ENCODE results near the gene WNT2B. TPM values are rescaled to one million over a fixed set of nuclear protein-coding genes. Genes with fewer than 3 reads are reported as not detected.

WNT2B gene
- total and polyA plus RNA-seq, 9 of the 15 experiments (the other 6 are each of a cell fraction or from before 2014, with no cell fraction given), result 0.02 to 0.06 (median 0.04) TPM; not detected in 3

GRCh38 chr1:112507921-112508277 is 866 bp upstream of the WNT2B start:
- Histone ChIP-seq H3K27ac (ENCODE audit: extremely low read depth, low read depth, low read length) (no peak overlapping the region), H3K27me3 (ENCODE audit: control insufficient read depth in 2 of 2, insufficient read depth in 2 of 2, low read length in 2 of 2) (peaks cover 39 to 79% of the 10 kb centered on the region in 2 experiments), H3K4me1 (replicated peaks in 1 of 2; ENCODE audit: control insufficient read depth in 2 of 2, insufficient read depth in 2 of 2, low read length in 2 of 2) (peaks cover 0 to 24% of the 10 kb centered on the region in 2 experiments; a peak in 4 of 5 replicates), H2AFZ (ENCODE audit: low read depth, low read length) (peak overlapping the region; percentile 26; the same call in 1 of the 2 replicates), H3K9me3 (replicated peaks; ENCODE audit: control insufficient read depth, insufficient read depth, low read depth, low read length) (no peaks in the 10 kb centered on the region), H3K4me3 (no peak overlapping the region; the same call in 1 of the 2 replicates), H3K9me1 (ENCODE audit: control insufficient read depth, insufficient read depth, low read length) (no peaks in the 10 kb centered on the region), H3K9ac (ENCODE audit: insufficient read depth in 1 of 2, low read depth in 2 of 2, low read length in 2 of 2) (no peak overlapping the region), H3K4me2 (ENCODE audit: insufficient read depth, low read length) (peak overlapping the region; percentile 67), H4K20me1 (replicated peaks; ENCODE audit: control insufficient read depth, insufficient read depth, low read length) (0 out of 2 replicates have a peak, but pooled peaks cover 4% of the 10 kb centered on the region), H3K79me2 (ENCODE audit: control insufficient read depth, insufficient read depth, low read length) (no peaks in the 10 kb centered on the region), H3K36me3 (ENCODE audit: control insufficient read depth, insufficient read depth, low read length) (no peaks in the 10 kb centered on the region)
- no TSS peak for BruUV-seq (replicated peaks)
- 3% methylated on average over 13 of the region's 15 CpGs for WGBS (ENCODE audit: insufficient coverage, low coverage, missing lambda C conversion rate)
- in situ Hi-C loops (cut with MboI) (no loop called here), intact Hi-C loops (cut with micrococcal nuclease) (no loop called here)
- peak; percentile 17 to 61 (median 50) for DNase-seq (ENCODE audit: extremely low read depth in 1 of 4, low spot score in 3 of 4)
- ChIA-PET POLR2A (interaction anchor here (0.5 to 1.3 kb wide), 3 partner anchors 8 to 20 kb away, joined by 3 to 4 read pairs (median 3); no protein-coding TSS in a partner anchor), CTCF (ENCODE audit: low intra/inter-chr PET ratio) (interaction anchor here (0.6 to 0.7 kb wide), 2 partner anchors 42 to 56 kb away, joined by 3 read pairs; no protein-coding TSS in a partner anchor)
- peak; percentile 50; the same call in 2 of the 3 replicates for ATAC-seq
- no peak for FAIRE-seq
- TF ChIP-seq TAL1 (IDR thresholded peaks at IDR 0.05), result no peak
- TF ChIP-seq GTF3C2 (IDR thresholded peaks at IDR 0.05; ENCODE audit: borderline replicate concordance, extremely low read depth, insufficient read length), result no peak
- TF ChIP-seq YY1 (IDR thresholded peaks at IDR 0.05; ENCODE audit: borderline replicate concordance in 1 of 3, control insufficient read depth in 1 of 3, extremely low read depth in 1 of 3, insufficient read depth in 3 of 3, insufficient read length in 1 of 3, insufficient replicate concordance in 2 of 3, low read depth in 1 of 3, low read length in 2 of 3), result no peak
- no peak for TF ChIP-seq ZBTB43 (CRISPR knock-in tag; IDR thresholded peaks at IDR 0.05)
- TF ChIP-seq, protein P1, sequence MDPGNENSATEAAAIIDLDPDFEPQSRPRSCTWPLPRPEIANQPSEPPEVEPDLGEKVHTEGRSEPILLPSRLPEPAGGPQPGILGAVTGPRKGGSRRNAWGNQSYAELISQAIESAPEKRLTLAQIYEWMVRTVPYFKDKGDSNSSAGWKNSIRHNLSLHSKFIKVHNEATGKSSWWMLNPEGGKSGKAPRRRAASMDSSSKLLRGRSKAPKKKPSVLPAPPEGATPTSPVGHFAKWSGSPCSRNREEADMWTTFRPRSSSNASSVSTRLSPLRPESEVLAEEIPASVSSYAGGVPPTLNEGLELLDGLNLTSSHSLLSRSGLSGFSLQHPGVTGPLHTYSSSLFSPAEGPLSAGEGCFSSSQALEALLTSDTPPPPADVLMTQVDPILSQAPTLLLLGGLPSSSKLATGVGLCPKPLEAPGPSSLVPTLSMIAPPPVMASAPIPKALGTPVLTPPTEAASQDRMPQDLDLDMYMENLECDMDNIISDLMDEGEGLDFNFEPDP (CRISPR knock-in tag; IDR thresholded peaks at IDR 0.05), result no peak
- TF ChIP-seq ZEB2 (IDR thresholded peaks at IDR 0.05), result no peak
- TF ChIP-seq ZNF124 (CRISPR knock-in tag; IDR thresholded peaks at IDR 0.05), result no peak
- TF ChIP-seq THRAP3 (IDR thresholded peaks at IDR 0.05; ENCODE audit: borderline replicate concordance), result no peak
- TF ChIP-seq ZNF740 (CRISPR knock-in tag; IDR thresholded peaks at IDR 0.05), result no peak
- 0 out of 4 replicates have a peak, but pooled peaks of 1 of the 2 experiments have one; percentile 6 for TF ChIP-seq ZNF740 (tag; IDR thresholded peaks at IDR 0.05)
- peak; percentile 81; the same call in 1 of the 2 replicates for TF ChIP-seq ZNF263 (CRISPR knock-in tag; IDR thresholded peaks at IDR 0.05; ENCODE audit: borderline replicate concordance)
- TF ChIP-seq ZNF23 (CRISPR knock-in tag; IDR thresholded peaks at IDR 0.05), result no peak
- no peak for TF ChIP-seq MNT (conservative IDR thresholded peaks at IDR 0.05)

Data from K562 (cell line).